Body of pancreas (tissue), 4 donors: ENCODE measurements around the gene JPH2. TPM values are rescaled to one million over a fixed set of nuclear protein-coding genes. Genes with fewer than 3 reads are reported as not detected.

Source experiments
- ATAC-seq: fragments of 150-250 bp; one replicate; pipeline ENCODE4 v1.9.1; 2016
- DNase-seq, 4 donors: peaks; one replicate each; pipeline ENCODE4 v3.0.0-alpha.2; 2019
- H3K27ac ChIP-seq, 4 donors: fragments of 200-600 bp; sonication (generic); 1 replicate in 3 of 4; 2 replicates in 1 of 4; pipeline versions ENCODE4 v1.5.1 to v1.6.1; 2016 to 2019; ENCODE audit warnings: mild to moderate bottlenecking in 1 of 4, mixed read lengths in 1 of 4, moderate library complexity in 1 of 4
- H3K27me3 ChIP-seq, 2 donors: fragments of 200-600 bp; sonication (generic); one replicate each; pipeline ENCODE4 v1.6.0; 2016; ENCODE audit warnings: mild to moderate bottlenecking in 1 of 2
- H3K36me3 ChIP-seq, 2 donors: fragments of 200-600 bp; sonication (generic); replicated peaks in 1 of 2; 2 replicates each; pipeline ENCODE4 v1.5.1; 2016; ENCODE audit warnings: low read depth in 2 of 2; ENCODE audit not compliant: insufficient read depth in 1 of 2
- H3K4me1 ChIP-seq: fragments of 200-600 bp; sonication (generic); one replicate; pipeline ENCODE4 v1.6.0; 2016
- H3K4me3 ChIP-seq, 2 donors: fragments of 200-600 bp; sonication (generic); 1 replicate in 1 of 2; 2 replicates in 1 of 2; pipeline ENCODE4 v1.5.1; 2016 to 2019
- H3K9me3 ChIP-seq, 3 donors: fragments of 200-600 bp; sonication (generic); 1 replicate in 2 of 3; 2 replicates in 1 of 3; pipeline ENCODE4 v1.5.1; 2016
- POLR2A ChIP-seq, 3 donors: fragments of 450-650 bp; IDR thresholded peaks; one replicate each; pipeline ENCODE4 v1.6.1; 2016; ENCODE audit warnings: antibody characterized with exemption in 3 of 3, mild to moderate bottlenecking in 2 of 3
- WGBS, 2 donors: methylation state at CpG; one replicate each; pipeline ENCODE4 v1.1.5; 2017; 5-methylcytosine and 5-hydroxymethylcytosine counted together
- intact Hi-C: fragments of 100-400 bp; cut with DNase I; formaldehyde crosslinking; loops from one replicate; pipeline ENCODE4 v1.15.1; 2023
- total RNA-seq, 2 donors: library from RNA; depleted of rRNA; stranded (reverse); fragments of >200 nt; gene quantifications; one replicate each; pipeline ENCODE4 v1.1.0, GENCODE V29; 2016
- TF ChIP-seq, protein P1 (sequence below), 7 experiments: fragments of 450-650 bp in 4 of 7; fragments of 200-600 bp in 3 of 7; sonication (generic) in 3 of 7; IDR thresholded peaks; one replicate each; pipeline ENCODE4 v1.5.1; 2016 to 2019; ENCODE audit warnings: antibody characterized with exemption in 7 of 7

JPH2 gene
- total RNA-seq, 2 donors from 2014 or later: 1.6 to 2.1 TPM

GRCh38 chr20:44087051-44087856, 99.7 kb downstream of the JPH2 start:
- no peaks in the 10 kb centered on the region for H3K36me3 ChIP-seq
- ATAC-seq (no peak), DNase-seq (no peak)
- H3K27ac ChIP-seq: no peak overlapping the region
- H3K4me1 ChIP-seq: no peaks in the 10 kb centered on the region
- 68 to 70% methylated on average over 15 of the region's 15 CpGs for WGBS, 2 donors
- intact Hi-C loops: no loop called here
- no peak for TF ChIP-seq POLR2A (IDR thresholded peaks at IDR 0.05)
- TF ChIP-seq, protein P1, sequence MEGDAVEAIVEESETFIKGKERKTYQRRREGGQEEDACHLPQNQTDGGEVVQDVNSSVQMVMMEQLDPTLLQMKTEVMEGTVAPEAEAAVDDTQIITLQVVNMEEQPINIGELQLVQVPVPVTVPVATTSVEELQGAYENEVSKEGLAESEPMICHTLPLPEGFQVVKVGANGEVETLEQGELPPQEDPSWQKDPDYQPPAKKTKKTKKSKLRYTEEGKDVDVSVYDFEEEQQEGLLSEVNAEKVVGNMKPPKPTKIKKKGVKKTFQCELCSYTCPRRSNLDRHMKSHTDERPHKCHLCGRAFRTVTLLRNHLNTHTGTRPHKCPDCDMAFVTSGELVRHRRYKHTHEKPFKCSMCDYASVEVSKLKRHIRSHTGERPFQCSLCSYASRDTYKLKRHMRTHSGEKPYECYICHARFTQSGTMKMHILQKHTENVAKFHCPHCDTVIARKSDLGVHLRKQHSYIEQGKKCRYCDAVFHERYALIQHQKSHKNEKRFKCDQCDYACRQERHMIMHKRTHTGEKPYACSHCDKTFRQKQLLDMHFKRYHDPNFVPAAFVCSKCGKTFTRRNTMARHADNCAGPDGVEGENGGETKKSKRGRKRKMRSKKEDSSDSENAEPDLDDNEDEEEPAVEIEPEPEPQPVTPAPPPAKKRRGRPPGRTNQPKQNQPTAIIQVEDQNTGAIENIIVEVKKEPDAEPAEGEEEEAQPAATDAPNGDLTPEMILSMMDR (IDR thresholded peaks at IDR 0.05): no peak
- H3K4me3 ChIP-seq: no peak overlapping the region
- no peaks in the 10 kb centered on the region for H3K9me3 ChIP-seq
- H3K27me3 ChIP-seq: no peaks in the 10 kb centered on the region

DNA sequence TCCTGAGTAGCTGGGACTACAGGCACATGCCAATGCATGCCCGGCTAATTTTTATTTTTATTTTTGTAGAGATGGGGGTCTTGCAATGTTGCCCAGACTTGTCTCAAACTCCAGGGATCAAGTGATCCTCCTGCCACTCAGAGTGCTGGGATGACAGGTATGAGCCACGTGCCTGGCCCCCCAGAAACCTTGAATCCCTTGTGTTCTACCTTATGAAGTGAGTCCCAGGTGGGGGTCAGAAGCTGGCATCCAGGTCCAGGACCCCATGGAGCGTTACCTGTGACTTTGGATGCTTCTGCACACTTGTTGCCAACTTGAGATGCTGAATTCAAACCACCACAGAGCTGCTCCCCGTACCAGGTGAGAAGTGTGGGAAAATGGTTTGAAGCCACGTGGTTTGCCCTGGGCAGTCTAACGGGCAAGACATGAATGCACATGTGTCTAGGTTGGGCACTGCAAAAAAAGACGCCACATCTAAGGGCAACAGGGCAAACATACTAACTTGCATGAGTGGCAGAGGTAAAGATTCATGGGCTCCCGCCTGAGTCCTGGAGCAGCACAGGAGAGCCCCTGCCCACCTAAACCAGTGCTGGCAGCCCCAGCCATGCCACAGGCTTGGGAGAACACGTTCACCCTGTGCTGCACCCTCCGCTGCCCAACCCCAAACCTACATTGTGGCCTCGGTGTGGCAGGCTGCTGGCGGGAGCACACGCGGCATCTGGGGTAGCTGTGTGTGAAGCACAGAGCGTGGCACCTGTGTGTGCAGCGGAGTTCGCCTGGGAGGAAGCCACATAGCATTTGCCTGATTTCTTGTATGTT, 101.2 kb downstream of the JPH2 start:
- Histone ChIP-seq H3K4me3 (no peak overlapping the region), H3K27me3 (no peaks in the 10 kb centered on the region), H3K4me1 (no peaks in the 10 kb centered on the region), H3K36me3 (no peaks in the 10 kb centered on the region), H3K9me3 (no peaks in the 10 kb centered on the region), H3K27ac (no peak overlapping the region)
- ATAC-seq (no peak), DNase-seq (no peak)
- TF ChIP-seq, protein P1 (IDR thresholded peaks at IDR 0.05): no peak
- no peak for TF ChIP-seq POLR2A (IDR thresholded peaks at IDR 0.05)
- WGBS, 2 donors: 56 to 72% methylated on average over 6 to 17 of the region's 17 CpGs
- intact Hi-C loops: no loop called here

DNA sequence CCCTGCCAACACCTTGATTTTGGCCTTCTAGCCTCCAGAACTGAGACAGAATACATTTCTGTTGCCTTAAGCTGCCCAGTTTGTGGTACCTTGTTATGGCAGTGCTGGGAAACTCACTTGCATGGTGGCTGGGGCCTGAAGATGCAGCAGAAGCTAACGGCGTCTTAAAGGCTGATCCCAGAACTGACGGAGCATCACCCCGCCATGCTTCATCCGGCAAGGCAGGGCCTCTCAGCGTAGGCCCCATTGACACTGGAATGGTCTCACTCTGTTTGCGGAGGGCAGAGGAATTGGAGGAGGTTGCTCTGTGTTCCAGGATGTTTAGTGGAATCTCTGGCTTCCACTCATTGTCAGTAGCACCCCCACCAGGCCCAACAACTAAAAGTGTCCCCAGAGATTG, 102.1 kb downstream of the JPH2 start:
- DNase-seq: no peak
- H3K27ac ChIP-seq: no peak overlapping the region
- no peaks in the 10 kb centered on the region for H3K27me3 ChIP-seq
- WGBS, 2 donors: 81 to 90% methylated on average over 3 to 7 of the region's 7 CpGs
- H3K4me1 ChIP-seq: no peaks in the 10 kb centered on the region
- no peak overlapping the region for H3K4me3 ChIP-seq
- H3K9me3 ChIP-seq: no peaks in the 10 kb centered on the region
- no peak for ATAC-seq
- intact Hi-C loops: loop anchor here (5.0 kb wide), 2 partner anchors 333 to 638 kb away; no protein-coding TSS in a partner anchor
- H3K36me3 ChIP-seq: no peaks in the 10 kb centered on the region
- TF ChIP-seq, protein P1 (IDR thresholded peaks at IDR 0.05): no peak
- no peak for TF ChIP-seq POLR2A (IDR thresholded peaks at IDR 0.05)

GRCh38 chr20:44084439-44084838, 102.5 kb downstream of the JPH2 start:
- intact Hi-C loops: loop anchor here (5.0 kb wide), 2 partner anchors 332 to 637 kb away; no protein-coding TSS in a partner anchor
- H3K27ac ChIP-seq: no peak overlapping the region
- no peak for ATAC-seq
- DNase-seq: no peak
- no peaks in the 10 kb centered on the region for H3K4me1 ChIP-seq
- no peak overlapping the region for H3K4me3 ChIP-seq
- H3K36me3 ChIP-seq: no peaks in the 10 kb centered on the region
- WGBS, 2 donors: 36 to 46% methylated on average over 2 of the region's 2 CpGs
- TF ChIP-seq POLR2A (IDR thresholded peaks at IDR 0.05): no peak
- TF ChIP-seq, protein P1 (IDR thresholded peaks at IDR 0.05): no peak
- H3K9me3 ChIP-seq: no peaks in the 10 kb centered on the region
- no peaks in the 10 kb centered on the region for H3K27me3 ChIP-seq
